AG09309 (cell line): Measurements from ENCODE around the gene IRGM.
"Not testable (repeated sequence)": the region's sequence is repeated elsewhere in the genome, so short reads cannot be mapped to it uniquely, and the experiment has no call there.

Experiments
- DNase-seq: peaks from one replicate; pipeline ENCODE4 v3.0.0-alpha.2; 2010; ENCODE audit warnings: low read depth
- H3K4me3 ChIP-seq: 2 replicates; pipeline ENCODE4 v1.5.1; 2011; ENCODE audit warnings: mild to moderate bottlenecking, low read depth, low read length, moderate library complexity; ENCODE audit not compliant: control insufficient read depth
- TF ChIP-seq, protein P1 (sequence below): IDR thresholded peaks from 2 replicates; pipeline ENCODE4 v1.5.1; 2011; ENCODE audit warnings: mild to moderate bottlenecking, low read depth, low read length, inconsistent platforms; ENCODE audit not compliant: insufficient read depth, control insufficient read depth; ENCODE audit errors: missing control alignments

Gene IRGM

DNA sequence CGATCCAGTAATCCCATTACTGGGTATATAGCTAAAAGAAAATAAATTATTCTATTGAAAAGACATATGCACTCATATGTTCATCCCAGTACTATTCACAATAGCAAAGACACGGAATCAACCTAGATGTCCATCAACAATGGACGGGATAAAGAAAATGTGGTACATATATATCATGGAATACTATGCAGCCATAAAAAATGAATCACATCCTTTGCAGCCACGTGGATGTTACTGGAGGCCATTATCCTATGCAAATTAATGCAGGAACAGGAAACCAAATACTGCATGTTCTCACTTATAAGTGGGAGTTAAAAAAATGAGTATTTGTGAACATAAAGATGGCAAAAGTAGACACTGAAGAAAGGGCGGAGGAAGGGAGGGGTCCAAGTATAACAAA is 16.6 kb upstream of the IRGM start:
- DNase-seq, result no peak
- TF ChIP-seq, protein P1, sequence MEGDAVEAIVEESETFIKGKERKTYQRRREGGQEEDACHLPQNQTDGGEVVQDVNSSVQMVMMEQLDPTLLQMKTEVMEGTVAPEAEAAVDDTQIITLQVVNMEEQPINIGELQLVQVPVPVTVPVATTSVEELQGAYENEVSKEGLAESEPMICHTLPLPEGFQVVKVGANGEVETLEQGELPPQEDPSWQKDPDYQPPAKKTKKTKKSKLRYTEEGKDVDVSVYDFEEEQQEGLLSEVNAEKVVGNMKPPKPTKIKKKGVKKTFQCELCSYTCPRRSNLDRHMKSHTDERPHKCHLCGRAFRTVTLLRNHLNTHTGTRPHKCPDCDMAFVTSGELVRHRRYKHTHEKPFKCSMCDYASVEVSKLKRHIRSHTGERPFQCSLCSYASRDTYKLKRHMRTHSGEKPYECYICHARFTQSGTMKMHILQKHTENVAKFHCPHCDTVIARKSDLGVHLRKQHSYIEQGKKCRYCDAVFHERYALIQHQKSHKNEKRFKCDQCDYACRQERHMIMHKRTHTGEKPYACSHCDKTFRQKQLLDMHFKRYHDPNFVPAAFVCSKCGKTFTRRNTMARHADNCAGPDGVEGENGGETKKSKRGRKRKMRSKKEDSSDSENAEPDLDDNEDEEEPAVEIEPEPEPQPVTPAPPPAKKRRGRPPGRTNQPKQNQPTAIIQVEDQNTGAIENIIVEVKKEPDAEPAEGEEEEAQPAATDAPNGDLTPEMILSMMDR, result no peak
- no peak overlapping the region for H3K4me3 ChIP-seq

DNA sequence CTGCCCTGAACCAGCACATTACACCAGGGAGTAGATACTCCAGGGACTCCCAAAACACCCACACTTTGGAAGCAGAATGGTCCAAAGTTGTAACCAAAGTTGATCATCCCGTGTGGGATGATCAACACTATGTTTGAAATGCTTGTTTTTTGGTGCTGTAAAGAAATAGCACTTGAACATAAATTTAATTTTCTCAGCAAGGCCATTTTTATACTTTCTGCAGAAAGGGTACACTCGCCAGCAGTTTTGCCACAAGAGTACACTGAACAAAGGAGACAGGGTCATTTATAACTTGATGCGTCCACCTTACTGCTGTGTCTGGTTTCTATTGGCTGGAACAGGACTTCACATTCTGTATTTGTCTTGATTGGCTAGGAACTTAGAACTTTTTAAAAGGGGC is 14.5 kb upstream of the IRGM start:
- DNase-seq, H3K4me3 ChIP-seq: not testable (repeated sequence)

DNA sequence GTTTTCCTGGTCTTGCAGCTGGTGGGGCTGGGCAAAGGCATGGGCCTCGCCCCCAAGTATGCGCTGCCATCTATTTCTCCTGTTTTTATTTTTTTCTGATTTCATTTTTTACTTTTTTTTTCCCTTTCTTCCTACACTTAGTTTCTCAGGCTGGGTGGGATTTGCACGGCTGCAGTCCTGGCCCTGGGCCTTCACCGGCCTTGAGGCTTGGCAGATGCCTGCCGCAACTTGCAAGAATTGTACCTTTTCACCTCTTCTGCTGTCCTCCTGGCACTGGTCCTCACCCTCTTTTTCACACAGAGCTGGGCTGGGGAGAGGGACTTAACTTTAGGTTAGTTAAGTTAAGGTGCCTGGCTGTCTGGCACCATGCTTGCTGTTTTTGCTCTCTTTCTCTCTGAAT is 10.3 kb upstream of the IRGM start:
- DNase-seq, result no peak
- TF ChIP-seq, protein P1, result no peak

DNA sequence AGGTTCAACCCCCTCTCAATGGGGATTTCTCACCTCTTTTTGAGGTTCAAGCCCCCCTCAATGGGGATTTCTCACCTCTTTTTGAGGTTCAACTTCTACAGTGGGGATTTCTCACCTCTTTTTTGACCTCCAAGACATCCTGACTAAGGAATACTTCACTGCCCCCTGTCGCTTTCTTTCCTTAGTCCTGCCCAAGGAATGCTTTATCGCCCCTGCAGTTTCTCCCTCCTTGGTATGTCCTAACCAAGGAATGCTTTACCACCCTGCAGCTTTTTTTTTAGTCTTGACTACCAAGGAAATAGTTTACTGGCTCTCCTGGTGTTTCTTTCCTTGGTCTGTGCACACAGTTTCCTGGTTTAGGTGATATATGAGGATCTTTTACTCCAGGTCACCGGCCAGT is 9.6 kb upstream of the IRGM start:
- no peak for DNase-seq
- H3K4me3 ChIP-seq, result no peak overlapping the region
- TF ChIP-seq, protein P1, result no peak

More for the DNA sequence above, 10.3 kb upstream of the IRGM start:
- H3K4me3 ChIP-seq, result no peak overlapping the region

DNA sequence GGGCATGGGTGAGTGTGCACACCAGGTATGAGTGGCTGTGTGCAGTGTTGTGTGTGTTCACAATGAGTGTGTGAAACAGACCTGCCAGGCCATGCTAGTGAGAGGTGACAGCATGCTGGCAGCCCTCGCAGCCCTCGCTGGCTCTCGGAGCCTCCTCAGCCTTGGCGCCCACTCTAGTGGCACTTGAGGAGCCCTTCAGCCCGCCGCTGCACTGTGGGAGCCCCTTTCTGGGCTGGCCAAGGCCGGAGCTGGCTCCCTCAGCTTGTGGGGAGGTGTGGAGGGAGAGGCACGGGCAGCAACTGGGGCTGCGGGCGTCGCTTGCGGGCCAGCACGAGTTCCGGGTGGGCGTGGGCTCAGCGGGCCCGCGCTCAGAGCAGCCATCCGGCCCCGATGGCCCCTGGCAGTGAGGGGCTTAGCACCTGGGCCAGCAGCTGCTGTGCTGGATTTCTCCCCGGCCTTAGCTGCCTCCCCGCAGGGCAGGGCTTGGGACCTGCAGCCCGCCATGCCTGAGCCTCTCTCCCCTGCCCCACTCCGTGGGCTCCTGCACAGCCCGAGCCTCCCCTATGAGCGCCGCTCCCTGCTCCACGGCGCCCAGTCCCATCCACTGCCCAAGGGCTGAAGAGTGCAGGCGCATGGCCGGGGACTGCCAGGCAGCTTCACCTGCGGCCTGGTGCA is 999 bp upstream of the IRGM start:
- not testable (repeated sequence) for H3K4me3 ChIP-seq, DNase-seq

DNA sequence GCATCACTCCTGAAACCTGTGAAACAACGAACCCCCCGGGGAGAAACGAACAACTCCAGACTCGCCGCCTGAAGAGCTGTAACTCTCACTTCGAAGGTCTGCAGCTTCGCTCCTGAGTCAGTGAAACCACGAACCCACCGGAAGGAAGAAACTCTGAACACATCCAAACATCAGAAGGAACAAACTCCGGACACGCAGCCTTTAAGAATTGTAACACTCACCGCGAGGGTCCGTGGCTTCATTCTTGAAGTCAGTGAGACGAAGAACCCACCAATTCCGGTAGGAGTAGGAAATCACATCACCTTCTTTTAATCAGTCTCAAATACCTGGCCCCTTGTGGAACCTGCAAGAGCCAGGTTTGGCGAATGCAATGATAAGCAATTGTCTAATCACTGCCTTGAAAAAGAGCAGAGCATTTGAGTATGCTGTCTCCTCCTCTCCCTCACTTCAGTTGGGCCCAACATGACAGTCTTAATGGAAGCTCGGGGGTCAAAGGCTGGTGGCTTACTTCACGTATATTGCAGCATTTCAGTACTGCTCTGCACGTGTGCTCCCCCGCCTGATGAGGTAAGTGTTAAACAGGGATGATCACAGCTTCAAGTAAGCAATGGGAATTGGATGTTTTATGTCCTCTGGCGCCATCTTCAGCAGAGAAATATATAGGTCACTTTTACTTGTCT is 473 bp downstream of the IRGM start:
- DNase-seq, result peak; percentile 75
- no peak overlapping the region for H3K4me3 ChIP-seq
- TF ChIP-seq, protein P1, result peak; percentile 74

DNA sequence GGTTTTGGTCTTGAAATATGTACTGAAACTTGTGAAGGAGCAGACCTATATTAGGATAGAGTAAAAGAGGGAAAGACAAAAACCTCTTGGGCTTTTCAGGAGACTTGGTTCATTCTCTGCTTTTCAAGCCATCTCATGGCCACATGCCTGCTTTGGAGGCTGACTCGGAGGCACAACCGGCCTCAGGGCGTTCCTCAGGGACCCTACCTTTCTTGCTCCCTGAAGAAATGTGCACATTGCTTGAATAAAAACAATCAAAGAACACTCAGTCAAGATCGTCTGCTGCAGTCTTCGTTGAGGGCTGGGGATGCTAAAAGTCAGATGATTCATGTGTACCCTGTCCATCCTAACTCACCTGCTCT is 994 bp downstream of the IRGM start:
- DNase-seq, result no peak

More for the DNA sequence above, 994 bp downstream of the IRGM start:
- TF ChIP-seq, protein P1, result no peak
- H3K4me3 ChIP-seq, result no peak overlapping the region
